Measurements from ENCODE around the gene DKKL1.

The DKKL1 gene

GRCh38 chr19:49415102-49415809 is 51.6 kb downstream of the DKKL1 start:
- no peak overlapping the region for H3K27ac ChIP-seq
- no peak for TF ChIP-seq ZFX (IDR thresholded peaks at IDR 0.05)
- TF ChIP-seq, protein P1, sequence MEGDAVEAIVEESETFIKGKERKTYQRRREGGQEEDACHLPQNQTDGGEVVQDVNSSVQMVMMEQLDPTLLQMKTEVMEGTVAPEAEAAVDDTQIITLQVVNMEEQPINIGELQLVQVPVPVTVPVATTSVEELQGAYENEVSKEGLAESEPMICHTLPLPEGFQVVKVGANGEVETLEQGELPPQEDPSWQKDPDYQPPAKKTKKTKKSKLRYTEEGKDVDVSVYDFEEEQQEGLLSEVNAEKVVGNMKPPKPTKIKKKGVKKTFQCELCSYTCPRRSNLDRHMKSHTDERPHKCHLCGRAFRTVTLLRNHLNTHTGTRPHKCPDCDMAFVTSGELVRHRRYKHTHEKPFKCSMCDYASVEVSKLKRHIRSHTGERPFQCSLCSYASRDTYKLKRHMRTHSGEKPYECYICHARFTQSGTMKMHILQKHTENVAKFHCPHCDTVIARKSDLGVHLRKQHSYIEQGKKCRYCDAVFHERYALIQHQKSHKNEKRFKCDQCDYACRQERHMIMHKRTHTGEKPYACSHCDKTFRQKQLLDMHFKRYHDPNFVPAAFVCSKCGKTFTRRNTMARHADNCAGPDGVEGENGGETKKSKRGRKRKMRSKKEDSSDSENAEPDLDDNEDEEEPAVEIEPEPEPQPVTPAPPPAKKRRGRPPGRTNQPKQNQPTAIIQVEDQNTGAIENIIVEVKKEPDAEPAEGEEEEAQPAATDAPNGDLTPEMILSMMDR (conservative IDR thresholded peaks at IDR 0.05), result no peak

DNA sequence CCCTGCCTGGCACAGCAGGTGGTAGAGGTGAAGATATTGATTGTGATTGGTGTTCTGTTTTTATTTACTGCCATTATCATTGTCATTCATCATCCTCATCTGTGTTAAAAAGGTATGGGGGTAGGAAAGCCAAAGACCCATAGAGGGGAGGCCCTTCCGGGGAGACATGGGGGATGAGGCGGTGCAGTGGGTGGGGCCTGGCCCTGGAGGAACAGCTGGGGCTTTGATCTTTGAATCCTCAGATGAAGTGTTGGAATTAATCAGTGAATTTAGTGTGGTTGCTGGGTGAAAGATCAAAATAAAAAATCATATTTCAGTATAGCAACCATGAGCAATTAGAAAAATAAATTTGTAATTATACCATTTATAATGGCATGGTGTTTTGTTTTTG is 52.1 kb downstream of the DKKL1 start:
- no peak overlapping the region for H3K27ac ChIP-seq
- no peak for TF ChIP-seq ZFX (IDR thresholded peaks at IDR 0.05)
- TF ChIP-seq, protein P1 (conservative IDR thresholded peaks at IDR 0.05), result no peak

GRCh38 chr19:49417088-49417487 is 53.4 kb downstream of the DKKL1 start:
- H3K27ac ChIP-seq, result no peak overlapping the region
- TF ChIP-seq, protein P1 (conservative IDR thresholded peaks at IDR 0.05), result no peak
- TF ChIP-seq ZFX (IDR thresholded peaks at IDR 0.05), result no peak

DNA sequence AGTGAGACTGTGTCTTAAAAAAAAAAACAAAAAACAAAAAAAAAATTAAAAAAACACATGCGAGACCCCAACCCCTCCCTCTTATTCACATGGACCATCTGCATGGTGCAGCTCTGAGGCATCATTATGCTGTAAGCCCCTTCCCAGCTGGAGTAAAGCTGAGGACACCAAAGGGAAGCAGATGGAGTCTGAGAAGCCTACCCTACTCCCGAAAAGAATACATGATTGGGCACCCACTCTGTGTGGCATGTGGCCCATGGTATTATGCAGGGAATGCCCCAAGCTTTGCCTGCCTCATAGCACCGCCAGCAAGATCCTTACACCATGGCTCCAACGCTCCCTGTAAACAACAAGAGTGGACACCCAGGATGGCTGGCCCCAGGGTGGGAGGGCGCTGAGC is 54.8 kb downstream of the DKKL1 start:
- no peak overlapping the region for H3K27ac ChIP-seq
- TF ChIP-seq ZFX (IDR thresholded peaks at IDR 0.05), result no peak
- TF ChIP-seq, protein P1 (conservative IDR thresholded peaks at IDR 0.05), result no peak

DNA sequence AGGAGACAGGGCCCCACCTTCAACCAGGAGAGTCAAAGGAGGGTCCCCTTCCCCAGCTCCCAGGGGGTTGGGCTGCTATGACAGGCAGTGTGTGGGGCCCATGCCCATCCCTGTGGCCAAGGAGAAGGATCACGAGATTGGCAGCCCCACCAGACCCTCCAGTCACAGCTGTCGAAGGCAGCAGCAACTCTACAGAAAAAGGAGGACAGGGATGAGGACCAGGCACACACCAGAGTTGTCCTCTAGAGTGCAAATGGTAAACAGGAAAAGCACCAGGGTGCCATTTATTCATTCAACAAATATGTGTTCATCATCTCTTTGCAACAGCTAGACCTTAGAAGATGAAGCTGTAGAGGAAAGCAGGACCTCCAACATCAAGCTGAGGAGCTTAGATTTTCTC is 55.5 kb downstream of the DKKL1 start:
- TF ChIP-seq, protein P1 (conservative IDR thresholded peaks at IDR 0.05), result no peak
- TF ChIP-seq ZFX (IDR thresholded peaks at IDR 0.05), result no peak
- no peak overlapping the region for H3K27ac ChIP-seq

DNA sequence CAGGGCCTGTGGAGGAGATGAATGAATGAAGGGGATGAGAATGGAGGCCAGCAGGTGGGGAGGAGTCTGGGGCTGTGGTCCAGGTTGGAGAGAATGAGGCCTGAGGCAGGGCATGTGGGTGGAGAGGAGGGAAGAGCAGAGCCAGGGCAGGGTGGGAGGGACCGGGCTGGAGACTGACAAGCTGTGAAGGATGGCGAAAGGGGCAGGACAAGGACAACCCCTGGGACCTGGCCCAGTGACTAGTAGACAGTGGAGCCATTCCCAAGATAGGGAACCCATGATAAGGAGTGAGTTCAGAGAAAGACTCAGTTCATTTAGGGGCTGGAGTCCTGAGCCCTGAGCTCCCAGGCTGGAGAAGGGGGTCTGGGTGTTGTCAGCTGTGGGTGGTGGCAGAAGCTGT is 56.5 kb downstream of the DKKL1 start:
- H3K27ac ChIP-seq, result no peak overlapping the region
- no peak for TF ChIP-seq ZFX (IDR thresholded peaks at IDR 0.05)
- TF ChIP-seq, protein P1 (conservative IDR thresholded peaks at IDR 0.05), result no peak

- TF ChIP-seq, protein P1 (conservative IDR thresholded peaks at IDR 0.05), result no peak
- TF ChIP-seq ZFX (IDR thresholded peaks at IDR 0.05), result no peak
- no peak overlapping the region for H3K27ac ChIP-seq
These were observed 57.6 kb downstream of the DKKL1 start for GRCh38 chr19:49421039-49421877.
